Panc1 (cell line): ENCODE data around the gene EMC9.
A peak's percentile ranks its signal among the peaks of the same experiment; 100 is the strongest.

Source experiments
- POLR2AphosphoS5 ChIP-seq: IDR thresholded peaks from 2 replicates; pipeline ENCODE4 v1.6.1; 2012; ENCODE audit warnings: mild to moderate bottlenecking, low read depth, low read length, moderate library complexity
- SIN3A ChIP-seq: IDR thresholded peaks from 2 replicates; pipeline ENCODE4 v1.6.1; 2012; ENCODE audit warnings: low read depth, mild to moderate bottlenecking, low read length, moderate library complexity, borderline replicate concordance; ENCODE audit not compliant: insufficient read depth
- TF ChIP-seq, protein P1 (sequence below): fragments of 450-650 bp; IDR thresholded peaks from 2 replicates; pipeline ENCODE4 v1.5.1; 2017; ENCODE audit warnings: mild to moderate bottlenecking
- TF ChIP-seq, protein P2 (sequence below), 2 experiments: IDR thresholded peaks; 2 replicates each; pipeline ENCODE4 v1.6.1; 2011 to 2012; ENCODE audit warnings: low read depth in 2 of 2, control low read depth in 1 of 2, low read length in 1 of 2, mild to moderate bottlenecking in 1 of 2, moderate library complexity in 1 of 2; ENCODE audit not compliant: insufficient read depth in 1 of 2

DNA sequence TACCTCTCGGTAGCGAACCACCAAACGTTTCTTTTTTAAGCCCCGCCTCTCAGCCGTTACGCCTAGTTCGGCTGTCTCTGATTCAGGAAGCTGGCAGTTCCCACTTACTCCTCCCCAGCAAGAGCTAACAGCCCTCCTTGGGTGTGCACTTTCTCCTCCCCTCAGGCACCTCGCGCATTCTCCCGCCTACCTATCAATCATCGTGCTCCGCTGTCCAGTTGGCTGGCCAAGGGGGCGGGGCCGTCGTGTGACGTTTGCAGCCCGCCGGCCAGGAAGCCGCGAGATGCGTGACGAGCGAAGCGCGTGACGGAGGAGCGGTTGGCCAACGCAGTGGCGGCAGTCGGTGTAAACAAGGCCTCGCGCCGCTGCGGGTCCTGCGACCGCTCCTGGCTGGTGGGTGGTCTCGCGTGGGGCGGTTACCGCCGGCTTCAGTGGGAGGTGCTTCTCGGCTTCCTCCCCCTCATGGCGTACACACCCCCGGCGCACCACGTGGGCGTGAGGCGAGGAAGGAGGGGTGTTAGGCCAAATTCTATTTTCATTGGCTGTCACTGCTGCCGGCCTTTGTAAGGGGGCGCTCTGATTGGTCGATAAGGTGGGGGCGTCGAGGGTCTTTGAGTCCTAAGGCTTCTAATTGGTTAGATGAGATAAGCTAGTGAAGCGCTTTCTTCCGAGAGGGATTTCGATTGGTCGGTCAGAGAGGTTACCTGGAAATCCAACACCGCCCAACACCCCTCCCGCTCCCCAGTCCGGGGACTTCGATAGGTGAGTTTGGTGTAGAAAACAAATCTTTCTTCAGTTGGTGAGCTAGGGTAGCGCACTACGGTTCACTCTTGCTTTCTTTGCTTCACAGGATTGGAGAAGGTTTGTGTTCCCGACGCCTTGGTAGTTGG lies 26.6 kb downstream of the EMC9 start, which contains the start of the genes DCAF11 and NRL:
- TF ChIP-seq, protein P1, sequence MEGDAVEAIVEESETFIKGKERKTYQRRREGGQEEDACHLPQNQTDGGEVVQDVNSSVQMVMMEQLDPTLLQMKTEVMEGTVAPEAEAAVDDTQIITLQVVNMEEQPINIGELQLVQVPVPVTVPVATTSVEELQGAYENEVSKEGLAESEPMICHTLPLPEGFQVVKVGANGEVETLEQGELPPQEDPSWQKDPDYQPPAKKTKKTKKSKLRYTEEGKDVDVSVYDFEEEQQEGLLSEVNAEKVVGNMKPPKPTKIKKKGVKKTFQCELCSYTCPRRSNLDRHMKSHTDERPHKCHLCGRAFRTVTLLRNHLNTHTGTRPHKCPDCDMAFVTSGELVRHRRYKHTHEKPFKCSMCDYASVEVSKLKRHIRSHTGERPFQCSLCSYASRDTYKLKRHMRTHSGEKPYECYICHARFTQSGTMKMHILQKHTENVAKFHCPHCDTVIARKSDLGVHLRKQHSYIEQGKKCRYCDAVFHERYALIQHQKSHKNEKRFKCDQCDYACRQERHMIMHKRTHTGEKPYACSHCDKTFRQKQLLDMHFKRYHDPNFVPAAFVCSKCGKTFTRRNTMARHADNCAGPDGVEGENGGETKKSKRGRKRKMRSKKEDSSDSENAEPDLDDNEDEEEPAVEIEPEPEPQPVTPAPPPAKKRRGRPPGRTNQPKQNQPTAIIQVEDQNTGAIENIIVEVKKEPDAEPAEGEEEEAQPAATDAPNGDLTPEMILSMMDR, result no peak
- TF ChIP-seq, protein P2, sequence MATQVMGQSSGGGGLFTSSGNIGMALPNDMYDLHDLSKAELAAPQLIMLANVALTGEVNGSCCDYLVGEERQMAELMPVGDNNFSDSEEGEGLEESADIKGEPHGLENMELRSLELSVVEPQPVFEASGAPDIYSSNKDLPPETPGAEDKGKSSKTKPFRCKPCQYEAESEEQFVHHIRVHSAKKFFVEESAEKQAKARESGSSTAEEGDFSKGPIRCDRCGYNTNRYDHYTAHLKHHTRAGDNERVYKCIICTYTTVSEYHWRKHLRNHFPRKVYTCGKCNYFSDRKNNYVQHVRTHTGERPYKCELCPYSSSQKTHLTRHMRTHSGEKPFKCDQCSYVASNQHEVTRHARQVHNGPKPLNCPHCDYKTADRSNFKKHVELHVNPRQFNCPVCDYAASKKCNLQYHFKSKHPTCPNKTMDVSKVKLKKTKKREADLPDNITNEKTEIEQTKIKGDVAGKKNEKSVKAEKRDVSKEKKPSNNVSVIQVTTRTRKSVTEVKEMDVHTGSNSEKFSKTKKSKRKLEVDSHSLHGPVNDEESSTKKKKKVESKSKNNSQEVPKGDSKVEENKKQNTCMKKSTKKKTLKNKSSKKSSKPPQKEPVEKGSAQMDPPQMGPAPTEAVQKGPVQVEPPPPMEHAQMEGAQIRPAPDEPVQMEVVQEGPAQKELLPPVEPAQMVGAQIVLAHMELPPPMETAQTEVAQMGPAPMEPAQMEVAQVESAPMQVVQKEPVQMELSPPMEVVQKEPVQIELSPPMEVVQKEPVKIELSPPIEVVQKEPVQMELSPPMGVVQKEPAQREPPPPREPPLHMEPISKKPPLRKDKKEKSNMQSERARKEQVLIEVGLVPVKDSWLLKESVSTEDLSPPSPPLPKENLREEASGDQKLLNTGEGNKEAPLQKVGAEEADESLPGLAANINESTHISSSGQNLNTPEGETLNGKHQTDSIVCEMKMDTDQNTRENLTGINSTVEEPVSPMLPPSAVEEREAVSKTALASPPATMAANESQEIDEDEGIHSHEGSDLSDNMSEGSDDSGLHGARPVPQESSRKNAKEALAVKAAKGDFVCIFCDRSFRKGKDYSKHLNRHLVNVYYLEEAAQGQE (IDR thresholded peaks at IDR 0.05; ENCODE audit: insufficient read depth in 1 of 2, low read depth in 2 of 2, low read length in 1 of 2), result no peak
- TF ChIP-seq SIN3A (peak; percentile 40; the same call in 1 of the 2 replicates), POLR2AphosphoS5 (peak; percentile 65)
